Ramos (cell line): ENCODE measurements around the gene TMEM131.
"Not testable (repeated sequence)": the region's sequence is repeated elsewhere in the genome, so short reads cannot be mapped to it uniquely, and the experiment has no call there.

Experiments used
- in situ Hi-C: fragments of 300-500 bp; cut with MboI; formaldehyde crosslinking; loops from one replicate; pipeline ENCODE4 v1.14.3; 2022; ENCODE audit warnings: low sequenced_read_pairs; ENCODE audit not compliant: unreplicated experiment

Gene TMEM131

DNA sequence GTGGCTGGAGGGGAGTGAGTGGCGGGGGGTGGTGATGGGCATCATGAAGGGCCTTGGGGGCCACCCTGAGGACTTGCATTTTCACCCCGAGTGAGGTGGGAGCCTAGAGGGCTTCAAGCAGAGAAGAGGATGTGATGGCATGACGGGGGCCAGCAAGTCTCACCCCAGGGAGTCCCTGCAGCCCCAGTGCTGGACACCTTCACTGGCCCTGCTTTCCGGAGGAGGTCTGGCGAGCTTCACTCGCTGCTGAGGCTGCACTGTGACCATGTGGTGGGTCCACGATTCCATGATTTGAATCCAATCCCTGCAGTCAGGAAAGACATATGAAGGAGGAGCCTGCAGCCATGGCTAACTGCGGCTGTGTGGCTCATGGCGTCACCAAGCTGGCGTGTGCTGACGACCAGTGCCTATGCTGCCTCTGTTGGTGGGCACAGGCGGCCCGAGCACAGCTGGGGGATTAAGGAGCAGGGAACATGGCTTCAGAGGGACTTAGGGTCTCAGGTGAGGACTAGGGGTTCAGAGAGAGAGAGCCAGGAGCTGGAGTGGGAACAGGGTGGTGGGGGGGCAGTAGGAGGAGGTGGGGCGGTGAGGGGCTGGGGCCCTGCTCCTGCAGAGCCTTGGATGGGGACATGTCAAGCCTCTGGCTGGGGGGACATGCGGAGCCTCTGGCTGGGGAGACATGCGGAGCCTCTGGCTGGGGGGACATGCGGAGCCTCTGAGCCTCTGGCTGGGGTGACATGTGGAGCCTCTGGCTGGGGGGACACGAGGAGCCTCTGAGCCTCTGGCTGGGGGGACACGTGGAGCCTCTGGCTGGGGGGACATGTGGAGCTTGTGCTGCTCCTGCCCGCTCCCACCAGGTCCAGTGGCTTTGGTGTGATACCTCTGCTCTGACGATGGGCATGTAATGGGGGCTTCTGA is 278.8 kb downstream of the TMEM131 start:
- in situ Hi-C loops, result no loop called here

DNA sequence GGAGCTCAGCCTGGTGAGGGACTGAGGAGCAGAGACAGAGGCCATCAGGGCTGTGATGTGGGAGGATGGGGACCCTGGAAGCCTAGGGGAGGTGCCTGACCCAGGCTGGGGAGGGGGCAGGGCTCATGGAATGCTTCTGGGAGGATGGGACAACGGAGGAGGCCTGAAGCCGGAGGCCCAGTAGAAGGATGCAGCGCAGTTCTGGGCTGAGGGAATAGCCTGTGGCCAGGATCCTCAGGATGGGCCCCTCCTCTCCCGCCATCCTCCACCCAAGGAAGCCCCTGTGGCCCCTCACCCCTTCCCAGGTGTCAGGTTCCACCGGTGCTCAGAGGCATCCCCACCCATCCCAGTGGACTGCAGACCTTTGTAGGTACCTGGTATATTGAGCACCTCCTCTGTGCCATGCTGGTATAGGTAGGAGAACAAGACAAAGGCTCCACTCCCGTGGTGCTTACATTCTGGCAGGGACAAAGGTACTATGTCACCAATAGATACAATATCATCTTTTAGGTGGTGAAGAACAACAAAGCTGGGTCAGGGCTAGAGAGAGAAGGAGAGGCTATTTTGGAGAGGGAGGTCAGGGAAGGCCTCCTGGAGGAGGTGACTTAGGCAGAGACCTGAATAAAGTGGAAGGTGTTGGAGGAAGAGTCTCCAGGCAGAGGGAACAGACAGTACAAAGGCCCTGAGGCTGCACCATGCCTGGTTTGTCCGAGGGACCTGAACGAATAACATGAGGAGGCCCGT is 279.6 kb downstream of the TMEM131 start:
- in situ Hi-C loops, result no loop called here

DNA sequence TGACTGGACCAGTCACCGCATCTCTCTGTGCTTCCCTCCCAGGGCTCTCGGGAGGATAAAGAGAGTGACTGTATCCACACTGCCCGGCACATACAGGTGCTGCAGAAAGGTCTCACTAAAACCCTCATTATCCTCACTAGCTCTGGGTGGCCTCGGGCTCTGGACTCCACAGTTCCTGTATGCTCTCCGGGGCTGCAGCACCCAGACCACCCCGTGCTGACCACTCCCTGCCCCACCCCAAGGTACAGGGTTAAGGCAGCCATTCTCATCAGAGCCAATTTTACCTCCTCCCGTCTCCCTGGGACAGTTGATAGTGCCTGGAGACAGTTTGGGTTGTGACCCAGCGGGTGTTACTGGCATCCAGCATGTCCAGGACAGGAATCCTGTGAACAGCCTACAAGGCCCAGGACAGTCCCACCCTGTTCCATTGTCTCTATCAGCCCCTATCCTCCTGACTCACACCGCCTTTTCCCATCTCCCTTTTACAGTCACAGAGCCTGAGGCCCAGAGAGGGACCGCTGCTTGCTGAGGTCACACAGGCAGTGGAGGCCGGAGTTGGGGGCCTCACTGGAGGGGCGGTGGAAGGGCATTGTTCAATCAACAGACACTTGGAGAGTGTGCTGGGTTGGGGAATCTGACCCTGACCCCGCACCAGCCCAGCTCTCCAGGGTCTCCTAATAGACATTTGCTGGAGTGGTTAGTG is 280.6 kb downstream of the TMEM131 start:
- in situ Hi-C loops, result no loop called here

DNA sequence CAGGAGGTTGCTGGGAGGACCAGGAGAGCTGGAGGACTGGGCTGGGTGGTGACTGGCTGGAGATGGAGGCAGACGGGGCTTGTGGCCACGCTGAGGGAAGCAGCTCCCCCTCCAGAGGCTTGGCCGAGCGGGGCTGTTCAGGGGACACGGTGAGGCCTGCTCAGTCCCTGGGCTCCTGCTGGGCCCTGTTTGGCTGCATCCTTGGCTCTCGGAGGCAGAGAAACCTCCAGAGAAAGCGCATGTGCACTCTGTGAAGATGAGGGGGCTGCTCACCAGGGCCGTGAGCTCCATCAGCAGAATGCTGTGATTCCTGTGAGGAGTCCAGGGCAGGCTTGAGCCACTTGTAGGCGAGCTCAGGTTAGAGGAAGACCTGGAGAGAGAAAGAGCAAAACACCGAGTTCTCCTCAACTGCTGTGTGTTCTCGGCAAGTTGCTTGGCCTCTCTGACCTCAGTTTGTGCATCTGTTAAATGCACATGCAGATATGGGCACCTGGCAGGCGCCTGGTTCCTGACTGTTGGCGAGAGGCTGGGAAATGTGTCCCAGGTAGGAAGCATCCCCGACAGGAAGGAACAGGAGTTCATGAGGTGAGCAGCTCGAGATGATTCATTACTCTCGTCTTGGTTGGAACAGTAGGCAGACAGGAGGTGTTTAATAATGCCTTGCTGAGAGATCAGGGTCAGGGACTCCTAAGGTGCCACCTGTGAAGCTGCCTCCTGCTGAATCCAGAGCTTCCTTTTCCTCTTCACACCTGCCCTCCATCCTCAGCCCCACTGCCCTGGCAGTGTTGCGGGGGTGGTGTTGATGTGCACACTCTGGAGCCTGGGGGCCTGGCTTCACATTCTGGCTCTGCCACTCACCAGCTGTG is 281.4 kb downstream of the TMEM131 start:
- in situ Hi-C loops, result no loop called here

DNA sequence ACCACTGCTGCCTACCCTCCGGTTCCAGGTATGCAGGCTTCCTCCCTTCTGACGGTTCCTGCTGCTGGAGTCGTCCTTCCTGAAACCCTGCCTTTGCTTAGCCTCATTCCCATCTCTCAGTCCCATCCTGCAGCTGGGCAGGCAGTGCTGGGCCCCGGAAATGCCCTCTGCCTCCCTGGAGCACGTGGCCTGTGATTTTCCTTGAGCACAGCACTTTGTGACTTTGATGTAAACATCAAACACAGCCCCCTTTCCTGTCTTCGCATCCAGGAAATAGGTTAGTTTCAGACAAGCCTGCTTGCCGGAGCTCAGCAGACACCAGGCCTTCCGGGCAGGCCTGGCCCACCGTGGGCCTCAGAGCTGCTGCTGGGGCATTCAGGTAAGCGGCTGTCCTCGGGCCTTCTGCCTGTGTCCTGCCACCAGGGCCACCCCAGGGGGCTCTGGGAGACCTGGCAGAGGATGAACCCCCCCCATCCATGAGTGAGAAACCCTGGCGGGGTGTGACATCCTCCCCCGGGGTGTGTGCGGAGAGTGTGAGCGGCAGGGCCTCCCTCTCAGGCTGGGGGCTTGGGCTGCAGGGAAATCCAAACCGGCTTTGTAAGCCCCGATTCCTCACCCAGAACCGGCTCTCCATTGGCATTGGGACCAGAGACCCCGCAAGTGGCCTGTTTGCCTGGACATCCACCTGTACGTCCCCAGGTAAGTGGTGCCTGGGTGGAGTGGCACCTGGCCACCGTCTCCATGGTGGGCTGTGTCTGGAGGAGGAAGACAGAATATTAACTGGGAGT is 282.3 kb downstream of the TMEM131 start, which contains the start of gene ZAP70:
Gene ZAP70 (plus strand): TSS at position 281 of the 788 bp plus-strand sequence. CDS start 10,461 bp downstream, outside the sequence.
- in situ Hi-C loops, result no loop called here

DNA sequence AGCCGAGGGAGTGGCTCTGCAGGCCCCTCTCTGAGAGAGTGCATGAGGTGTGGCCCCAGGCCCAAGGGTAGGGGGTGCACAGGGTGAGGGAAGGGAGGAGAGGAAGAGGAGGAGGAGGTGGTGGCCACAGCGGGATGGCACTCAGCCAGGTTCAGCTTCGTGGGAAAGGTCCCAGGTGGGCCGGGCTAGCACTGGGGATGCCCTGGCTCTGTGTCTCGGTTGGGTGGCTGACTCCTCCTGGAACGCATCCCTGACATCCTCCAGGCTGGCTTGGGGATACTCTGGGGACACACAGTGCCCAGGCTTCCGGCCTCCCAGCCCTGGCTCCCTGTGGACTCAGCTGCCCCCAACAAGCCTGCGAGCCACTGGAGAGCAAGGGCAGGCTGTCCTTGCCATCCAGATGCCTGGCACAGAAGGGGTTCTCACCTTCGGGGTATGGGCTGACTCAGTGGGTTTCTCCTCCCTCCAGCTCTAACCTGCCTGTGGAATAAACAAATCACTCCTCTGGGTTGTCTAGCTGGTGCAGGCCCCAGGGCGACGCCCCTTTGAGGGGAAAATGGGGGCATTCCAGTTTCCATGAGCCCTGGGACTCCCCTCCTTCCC is 283.0 kb downstream of the TMEM131 start:
- in situ Hi-C loops, result no loop called here

DNA sequence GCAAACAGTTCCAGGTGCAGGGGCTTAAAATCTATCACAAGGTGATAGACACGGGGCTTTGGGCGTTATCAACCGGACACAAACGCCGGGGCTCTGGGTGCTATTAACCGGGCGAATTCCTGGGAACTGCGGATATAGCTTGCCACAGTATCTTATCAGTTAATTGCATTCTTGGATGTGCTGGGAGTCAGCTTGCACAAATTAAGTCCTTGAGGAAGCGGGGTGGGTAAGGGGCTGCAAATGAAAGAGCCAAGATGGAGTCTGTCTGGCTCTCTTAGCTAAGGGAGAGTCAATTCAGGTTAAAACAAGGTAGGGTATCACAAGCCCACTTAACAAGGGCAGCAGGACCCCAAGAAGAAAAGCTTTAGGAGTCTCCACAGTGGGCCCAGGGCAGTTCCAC is 283.6 kb downstream of the TMEM131 start:
- in situ Hi-C loops, result not testable (repeated sequence)

DNA sequence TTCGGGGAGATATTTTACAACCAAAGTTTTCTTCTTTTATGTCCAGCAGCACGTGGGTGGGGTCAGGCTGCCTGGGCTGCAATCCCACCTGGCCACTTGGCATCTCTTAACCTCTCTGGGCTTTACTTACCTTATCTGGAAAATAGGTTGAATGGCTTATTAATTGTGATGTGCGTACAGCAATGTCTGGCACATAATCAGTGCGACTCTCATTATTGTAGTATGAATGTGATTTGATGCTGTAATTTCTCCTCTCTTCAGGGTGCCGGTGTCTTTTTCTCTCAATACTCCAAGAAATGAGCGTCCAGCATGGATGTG is 284.4 kb downstream of the TMEM131 start:
- in situ Hi-C loops, result no loop called here

DNA sequence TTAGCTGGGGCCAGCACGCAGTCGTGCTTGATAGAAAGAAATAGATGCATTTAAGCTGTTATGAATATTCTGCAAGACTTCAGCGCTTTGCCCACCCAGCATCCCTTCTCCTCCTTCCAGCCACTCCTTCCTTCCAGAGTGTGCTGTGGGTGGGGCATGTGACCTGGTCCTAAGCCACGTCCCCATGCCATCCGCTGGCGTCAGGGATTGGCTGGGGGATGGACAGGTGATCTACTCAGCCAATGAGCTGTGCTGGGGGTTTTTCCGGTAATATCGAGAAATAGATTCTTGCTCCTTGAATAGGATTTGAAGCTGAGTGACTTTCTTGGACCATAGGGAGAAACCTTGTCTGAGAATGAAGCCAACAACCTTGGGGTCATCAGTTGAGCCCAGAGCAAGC is 287.1 kb downstream of the TMEM131 start:
- in situ Hi-C loops, result loop anchor here (10.0 kb wide), 1 partner anchor 676 kb away; no protein-coding TSS in a partner anchor

DNA sequence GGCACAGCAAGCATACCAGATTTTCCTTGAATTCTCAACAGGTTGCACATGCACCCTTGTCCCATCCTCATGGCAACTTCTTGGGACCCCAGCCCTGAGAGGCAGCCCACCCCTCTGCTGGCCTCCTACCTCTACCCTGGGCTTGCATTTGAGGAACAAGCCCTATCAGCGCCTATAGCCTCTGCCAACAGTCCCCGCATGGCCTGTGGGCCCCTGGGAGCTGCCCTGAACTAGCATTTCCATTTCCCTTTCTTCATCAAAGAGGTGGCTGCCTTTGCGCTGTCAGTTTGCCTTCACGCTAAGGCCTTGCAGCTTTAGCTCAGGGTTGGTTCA is 287.7 kb downstream of the TMEM131 start:
- in situ Hi-C loops, result loop anchor here (10.0 kb wide), 1 partner anchor 677 kb away; no protein-coding TSS in a partner anchor

DNA sequence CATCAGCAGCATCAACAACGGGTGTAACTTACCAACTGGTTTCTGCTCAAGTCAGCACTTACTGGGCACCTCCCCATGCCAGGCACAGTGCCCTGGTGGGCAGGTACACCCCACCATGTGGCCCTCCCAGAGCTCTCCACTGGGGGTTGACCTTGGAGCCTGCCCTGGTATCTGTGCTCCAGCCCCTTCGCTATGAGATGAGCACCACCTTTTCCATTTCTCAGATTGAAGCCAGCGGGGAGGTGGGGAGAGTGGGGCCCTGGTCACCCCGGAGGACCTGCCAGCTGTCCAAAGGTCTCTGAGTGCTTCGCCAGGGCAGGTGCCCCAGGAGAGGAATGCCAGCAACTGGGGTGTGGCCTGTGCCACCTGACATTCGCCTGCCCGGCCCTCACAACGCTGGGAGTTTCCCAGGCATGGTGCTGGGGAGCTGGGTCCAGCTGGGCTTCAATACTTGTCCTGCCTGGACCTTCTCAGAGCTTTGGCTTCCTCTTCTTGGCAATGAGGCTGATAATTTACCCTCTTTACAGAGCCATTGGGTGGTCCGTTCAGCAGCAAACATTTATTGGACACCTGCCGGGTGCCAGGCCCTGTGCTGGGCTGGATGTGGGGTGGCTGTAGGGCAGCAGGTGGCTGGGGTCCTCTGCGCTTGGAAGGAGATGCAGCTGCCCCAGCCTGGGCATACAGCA is 288.2 kb downstream of the TMEM131 start:
- in situ Hi-C loops, result loop anchor here (10.0 kb wide), 1 partner anchor 677 kb away; no protein-coding TSS in a partner anchor

DNA sequence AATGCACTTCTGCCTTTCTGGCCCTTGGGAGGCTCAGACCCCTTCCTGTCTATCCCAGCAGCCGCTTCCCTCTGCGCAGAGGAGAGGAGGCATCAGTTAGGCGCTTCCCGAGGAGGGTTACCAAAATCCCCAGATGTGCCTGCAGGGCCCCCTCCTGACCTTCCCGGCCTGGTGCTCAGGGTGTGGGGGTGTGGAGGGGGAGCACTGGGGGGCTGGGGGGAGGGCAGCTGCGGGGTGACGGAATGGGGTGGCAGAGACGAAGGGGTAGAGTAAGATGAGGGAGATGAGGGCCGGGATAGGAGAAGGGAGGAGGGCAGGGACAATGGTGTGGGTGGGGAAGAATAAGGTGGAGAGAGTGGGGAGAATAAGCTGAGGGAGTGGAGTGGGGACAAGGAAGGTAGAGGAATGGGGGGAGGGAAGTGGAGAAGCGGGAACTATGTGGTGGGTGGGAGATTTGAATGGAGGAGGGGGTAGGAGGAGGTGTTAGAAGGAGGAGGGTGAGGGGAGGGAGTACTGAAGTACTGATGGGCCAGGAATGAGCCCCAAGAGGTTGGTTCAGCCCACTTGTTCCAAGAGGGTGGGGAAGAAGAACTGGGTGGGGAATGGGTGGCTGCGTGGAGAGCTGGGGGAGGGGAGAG is 288.9 kb downstream of the TMEM131 start:
- in situ Hi-C loops, result loop anchor here (10.0 kb wide), 1 partner anchor 678 kb away; no protein-coding TSS in a partner anchor
